NCI-H446 (cell line): ENCODE results near the gene TNFRSF21.

Source experiments
- DNase-seq, 2 experiments: peaks; one replicate each; lab custom pipeline; 2025; lab: John Stamatoyannopoulos, UW

The TNFRSF21 gene

DNA sequence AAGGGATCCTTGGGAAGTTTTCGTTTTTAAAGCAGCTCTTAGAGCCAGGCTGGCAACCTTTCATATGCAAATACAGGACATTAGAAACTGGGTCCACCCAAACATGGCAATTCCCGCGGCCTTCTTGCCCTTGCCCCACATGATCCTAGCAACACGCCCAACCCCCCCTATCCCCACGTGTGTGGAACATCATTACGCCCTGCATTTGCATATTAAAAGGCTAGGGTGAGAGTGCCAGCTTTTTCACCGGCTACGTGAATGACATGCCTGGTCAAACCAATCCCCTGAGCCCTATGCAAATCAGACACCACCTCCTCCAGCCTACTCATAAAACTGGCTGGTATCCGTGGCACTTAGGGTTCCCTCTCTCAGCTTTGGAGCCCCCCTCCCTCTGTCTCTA, 88.1 kb downstream of the TNFRSF21 start:
- peak in 1 of 2 experiments; percentile 5 for DNase-seq

DNA sequence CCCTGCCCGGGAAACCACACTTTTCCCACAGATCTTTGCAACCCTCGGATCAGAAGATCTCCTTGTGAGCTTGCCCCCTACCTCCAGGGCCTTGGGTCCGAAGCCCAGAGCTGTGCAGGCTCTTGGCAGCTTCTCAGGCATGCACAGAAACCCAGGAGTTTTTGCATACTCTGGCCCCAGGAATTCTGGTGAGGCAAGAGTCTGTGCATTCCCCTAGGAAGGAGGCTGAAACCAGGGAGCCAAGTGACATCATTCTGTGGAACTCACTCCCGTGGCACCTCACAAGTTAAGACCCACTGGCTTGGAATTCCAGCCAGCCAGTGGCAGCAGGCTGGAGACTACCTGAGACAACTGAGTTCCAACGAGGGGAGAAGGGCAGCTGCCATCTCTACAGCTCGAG, 100.1 kb downstream of the TNFRSF21 start:
- no peak for DNase-seq

DNA sequence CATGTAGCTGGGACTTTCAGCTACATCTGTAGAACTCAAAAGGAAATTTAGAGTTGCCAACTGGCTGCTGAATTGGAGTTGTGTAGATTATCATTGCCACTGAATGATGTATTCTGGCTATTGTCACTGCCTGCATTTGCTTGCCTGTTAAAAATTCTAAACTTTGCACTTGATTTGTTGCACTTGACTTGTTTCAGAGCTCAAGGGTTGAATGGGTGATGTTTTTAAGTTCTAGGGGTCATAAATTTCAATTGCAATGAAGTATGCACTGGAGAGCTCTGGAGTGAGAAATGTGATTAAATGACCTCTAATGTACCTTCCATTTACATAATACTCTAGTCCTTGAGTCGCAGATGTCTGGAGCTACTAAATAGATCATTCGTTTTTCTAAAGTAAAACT, 102.4 kb downstream of the TNFRSF21 start:
- no peak for DNase-seq

DNA sequence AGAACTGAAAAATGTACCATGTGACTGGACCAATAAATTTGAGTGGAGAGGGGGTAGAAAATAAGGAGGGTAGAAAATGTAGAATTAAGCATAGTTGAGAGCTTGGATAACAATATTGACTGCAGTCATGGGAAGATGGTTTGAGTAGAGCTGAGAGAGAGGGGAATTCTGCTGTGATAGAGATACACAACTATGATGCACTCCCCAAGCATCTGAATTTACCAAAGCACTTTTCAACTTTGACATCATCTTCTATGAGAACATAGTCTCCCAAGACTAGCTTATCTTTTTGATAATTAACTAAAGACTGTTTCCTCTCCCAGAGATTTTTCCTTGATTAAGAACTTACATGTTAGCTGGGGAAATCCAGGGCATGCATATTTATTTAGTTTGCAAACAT, 103.1 kb downstream of the TNFRSF21 start:
- DNase-seq: no peak

DNA sequence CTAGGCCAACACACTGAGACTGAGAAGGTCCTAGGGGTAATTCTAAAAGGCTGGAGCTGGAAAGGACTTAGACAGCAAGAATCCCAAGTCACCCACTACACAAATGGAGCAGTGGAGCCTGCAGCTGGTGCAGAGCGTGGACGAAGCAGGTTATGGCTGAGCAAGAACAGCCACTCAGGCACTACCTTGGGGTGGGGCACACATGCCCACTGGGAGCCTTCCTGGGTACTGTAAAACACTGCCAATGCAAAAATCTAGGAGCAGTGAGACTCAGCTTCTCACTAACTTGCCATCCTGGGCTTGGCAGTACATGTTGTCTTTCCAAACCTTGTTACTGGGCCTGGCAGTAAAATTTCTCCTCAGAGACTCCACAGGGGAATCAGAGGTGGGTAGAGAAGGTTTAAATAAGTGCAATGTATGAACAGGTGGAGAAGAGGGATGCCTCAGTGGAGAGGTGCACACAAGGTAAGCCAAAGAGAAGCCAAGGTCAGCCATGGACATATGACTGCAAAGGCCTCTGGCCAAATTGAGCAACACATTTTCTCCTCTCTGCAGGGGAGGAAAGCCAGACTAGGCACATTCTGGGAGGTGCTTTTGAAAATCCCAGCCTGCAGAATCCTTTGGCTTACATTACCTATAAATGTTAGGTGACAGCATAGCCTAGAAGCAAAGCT, 105.6 kb downstream of the TNFRSF21 start:
- no peak for DNase-seq

DNA sequence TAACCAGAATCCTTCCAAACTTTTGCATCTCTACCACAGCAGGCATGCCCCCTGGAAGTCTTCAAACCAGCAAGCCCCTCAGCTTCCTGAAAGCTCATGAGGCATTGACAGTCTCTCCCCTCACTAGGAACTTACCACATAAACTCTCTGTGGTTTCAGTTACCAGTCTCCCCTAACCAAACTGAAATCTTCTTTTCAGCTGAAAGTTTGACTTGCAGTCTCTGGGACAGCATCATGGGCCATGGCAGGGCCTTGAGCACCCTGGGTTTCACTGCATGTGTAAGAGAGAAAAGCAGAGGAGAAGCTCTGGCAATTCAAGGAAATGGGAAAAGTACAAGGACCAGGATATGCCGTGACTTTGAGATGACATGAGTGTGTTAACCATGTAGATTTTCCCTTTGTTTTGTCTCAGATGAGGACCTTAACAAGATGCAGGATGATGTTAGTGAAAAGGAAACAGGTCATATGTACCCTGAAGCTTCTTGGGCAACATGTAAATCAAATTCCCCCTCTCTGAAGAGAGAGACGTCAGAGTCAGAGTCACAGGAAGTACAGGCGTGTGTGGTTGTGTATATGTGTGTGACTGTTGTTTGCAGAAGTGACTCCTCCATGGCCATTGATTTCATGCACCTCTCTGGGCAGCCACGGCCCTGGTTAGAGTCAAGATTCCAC, 106.3 kb downstream of the TNFRSF21 start:
- no peak for DNase-seq

DNA sequence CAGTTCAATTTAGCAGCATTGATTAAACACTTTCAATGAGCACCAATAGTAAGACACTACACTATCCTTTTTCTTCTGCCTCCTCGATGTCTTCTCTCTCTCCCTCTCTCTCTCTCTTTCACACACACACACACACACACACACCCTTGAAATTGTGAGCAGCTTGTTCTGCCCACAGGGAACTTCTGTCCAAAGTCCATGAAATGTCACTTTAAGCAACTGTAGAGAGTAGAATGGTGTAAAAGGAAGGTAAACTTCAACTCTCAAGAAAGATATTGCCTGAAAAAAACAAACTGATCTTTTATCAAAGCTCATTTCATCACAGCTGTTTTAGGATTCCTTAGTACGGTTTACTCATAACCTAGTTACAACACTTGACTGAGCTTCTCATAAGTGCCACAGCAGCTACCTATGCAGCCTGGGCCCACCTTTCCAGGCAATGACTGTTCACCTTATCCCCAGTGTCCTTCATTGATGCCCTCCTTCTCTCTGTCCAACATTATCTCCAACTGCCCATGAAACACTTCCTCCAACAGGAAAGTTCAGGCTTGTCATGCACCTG, 107.0 kb downstream of the TNFRSF21 start:
- no peak for DNase-seq

DNA sequence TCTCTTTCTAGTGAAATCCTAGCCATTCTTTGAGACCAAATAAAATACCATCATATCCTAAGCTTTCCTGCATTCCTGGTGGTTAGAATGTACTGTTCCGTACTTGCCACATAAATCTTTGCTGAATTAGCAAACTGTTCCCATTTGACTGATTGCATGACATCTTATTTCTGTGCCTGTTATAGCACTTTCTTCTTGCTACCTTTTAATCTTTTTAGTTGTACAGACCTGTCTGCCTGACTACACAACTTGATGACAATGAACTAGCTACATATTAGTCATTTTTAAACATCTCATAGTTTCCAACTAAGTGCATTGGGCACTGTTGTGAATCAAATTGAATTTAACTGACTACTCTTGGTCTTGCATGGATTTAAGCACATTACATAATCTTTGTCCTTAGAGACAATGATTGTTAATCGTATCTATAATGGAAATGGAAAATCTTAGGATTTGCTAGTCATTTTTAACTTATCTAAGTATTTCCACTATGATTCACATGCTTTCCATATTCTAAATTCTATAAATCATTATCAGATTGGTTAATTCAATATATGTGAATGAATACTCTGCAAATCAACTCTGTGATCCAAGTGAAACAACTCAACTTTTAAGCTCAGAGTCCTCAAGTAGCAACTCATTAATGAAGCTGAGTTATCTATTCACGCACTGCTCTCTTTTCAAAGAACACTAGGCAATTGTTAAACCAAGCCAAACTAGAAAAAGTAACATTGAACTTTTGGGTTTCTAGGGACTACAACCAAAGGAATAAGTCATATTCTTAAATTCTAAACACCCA, 109.0 kb downstream of the TNFRSF21 start:
- no peak for DNase-seq

DNA sequence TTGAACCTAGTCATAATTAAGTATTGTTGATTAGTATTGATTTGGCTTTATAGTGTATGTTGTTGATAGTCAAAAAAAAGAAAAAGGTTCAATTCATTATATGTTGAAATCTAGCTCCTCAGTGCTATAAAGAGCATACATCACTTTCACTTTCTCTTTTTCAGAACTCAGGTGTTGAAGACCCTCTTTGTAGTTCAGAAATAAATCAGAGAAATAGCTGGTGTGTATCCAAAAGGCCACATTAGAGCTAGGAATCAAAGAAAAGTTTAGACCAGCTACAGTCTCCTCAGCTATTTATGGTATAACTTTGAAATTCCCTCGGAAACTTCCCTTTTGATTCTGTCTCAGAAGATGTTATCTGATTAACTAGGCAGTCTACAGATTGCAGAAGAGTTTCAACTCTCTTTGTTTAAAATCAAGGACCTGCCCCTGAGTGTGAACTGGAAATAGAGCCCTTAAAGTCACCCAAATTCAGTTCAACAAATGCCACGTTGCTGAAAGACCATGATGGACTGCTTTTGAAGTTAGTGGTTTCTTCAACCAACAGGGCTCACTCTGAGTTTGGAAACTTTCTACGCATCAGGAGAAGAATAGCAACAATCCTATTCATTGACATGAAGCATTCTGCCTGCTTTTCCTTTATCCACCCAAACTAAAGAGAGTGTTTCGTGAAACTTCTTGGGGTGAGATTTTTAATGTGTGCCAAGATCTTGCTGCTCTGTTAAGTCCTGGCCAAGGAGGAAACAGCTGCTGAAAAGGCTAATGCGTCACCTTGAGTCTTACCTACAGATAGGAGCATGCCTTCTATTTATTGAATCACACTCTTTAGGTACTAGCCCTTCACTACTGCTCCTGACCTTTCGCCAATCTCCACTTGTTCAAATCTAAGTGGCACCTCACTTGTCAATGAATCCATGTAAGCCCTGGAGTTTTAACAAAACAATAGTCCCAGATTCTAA, 111.7 kb downstream of the TNFRSF21 start:
- DNase-seq: no peak

DNA sequence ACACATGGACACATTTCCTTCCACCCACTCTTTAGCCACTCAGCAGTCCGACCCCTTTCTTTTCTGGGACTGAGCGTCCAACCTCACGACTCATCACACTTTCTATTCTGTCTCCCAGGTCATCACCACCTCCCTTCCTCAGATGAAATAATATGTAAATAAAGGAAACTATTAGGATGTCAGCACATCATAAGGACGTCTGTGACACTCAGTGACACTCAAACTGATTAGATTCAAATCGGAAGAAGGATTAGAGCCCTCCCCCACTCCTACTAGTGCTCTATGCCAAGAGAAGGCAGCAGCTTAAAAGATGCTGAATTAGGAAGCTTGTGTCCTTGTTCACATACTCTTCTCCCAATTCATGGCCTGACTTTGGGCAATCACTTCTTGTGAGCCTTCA, 113.6 kb downstream of the TNFRSF21 start:
- DNase-seq: no peak

DNA sequence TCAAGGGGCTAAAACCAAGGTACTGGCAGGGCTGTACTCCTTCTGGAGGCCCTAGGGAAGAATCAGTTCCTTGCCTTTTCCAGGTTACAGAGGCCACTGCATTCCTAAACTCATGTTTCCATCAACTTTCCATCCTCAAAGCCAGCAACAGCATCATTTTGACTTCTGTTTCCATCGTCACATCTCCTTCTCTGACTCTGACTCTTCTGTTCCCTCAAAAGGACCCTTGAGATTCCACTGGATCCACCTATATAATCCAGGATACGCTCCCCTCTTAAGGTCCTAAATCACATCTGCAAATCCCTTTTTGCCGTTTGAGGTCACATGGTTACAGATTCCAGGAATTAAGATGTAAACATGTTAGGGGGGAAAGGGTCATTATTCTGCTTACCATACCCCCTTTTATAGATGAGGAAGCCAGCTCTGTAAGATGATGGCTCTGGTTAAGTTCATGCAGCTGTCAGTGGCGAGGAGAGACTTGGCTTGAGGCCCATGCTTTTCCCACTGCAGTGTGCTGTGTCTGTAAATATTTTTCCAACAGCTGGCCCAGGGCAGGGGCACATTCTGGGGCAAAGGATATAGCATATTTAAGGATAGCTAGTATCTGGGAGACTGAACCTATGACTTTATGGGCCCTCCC, 114.6 kb downstream of the TNFRSF21 start:
- no peak for DNase-seq

DNA sequence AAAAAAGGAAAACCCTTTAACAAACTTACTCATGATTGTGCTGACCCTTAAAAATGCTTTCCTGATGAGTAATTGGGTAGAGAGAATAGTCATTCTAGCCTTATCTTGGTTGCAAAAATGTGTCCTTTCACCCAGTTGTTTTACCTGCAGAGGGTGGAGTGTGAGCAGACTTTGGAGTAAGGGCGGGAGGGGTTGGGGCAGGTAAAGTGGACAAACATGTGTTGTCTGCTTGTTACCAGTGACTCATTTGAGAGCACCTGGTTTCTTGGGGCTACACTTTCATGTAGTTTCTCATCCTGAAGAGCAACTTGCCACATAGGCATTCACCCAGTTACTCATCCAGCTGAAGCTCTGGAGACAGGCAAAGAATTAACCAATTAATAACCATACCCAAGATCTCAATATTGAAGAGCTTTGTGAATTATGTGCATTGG, 121.1 kb downstream of the TNFRSF21 start:
- DNase-seq: no peak

DNA sequence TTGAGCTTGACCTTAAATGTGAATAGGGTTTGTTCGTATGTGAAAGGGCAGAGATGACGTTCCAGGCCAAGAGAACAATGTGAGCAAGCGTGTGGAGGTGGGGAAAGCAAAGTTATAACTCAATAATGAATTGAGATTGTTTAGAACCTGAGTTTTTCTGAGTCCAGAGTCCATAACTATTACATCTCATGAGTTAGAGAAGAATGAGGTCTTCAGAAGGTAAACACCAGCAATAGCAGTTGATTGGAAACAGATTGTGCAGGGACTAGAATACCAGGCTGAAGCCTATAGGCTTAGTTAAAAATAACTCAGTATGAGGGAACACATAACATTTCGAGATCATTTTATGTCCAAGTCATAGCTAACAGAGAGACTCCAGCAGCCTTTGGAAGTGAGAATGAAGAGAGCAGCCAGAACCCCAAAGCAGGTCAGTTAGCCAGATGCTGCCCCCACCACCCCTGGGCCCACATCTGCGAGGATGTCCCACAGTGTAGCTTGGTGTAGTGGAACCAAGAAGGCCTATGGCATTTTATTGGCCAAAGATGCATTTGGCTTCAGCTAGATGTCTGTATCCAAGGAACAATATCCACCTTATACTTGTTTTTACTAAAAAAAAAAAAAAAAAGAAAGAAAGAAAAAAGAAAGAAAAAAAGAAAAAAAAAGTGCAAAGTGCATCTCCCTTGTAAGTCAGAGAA, 121.7 kb downstream of the TNFRSF21 start:
- no peak for DNase-seq

DNA sequence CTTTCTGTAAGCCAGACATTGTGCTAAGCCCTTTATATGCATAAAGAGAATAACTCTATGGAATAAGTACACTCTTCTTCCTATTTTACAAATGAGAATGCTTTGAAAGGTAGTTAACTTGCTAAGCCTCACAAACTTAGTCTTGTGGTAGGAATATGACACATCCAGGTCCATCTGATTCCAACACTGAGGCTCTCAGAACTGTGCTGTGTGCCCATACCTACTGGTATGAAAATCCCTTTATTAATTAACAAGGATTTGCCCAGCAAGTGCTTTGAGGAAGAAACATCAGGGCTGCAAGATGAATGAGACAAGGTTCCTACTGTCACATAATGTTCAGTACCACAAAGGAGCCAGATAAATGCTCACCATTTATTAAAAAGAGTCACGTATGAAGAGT, 122.6 kb downstream of the TNFRSF21 start:
- DNase-seq: no peak

DNA sequence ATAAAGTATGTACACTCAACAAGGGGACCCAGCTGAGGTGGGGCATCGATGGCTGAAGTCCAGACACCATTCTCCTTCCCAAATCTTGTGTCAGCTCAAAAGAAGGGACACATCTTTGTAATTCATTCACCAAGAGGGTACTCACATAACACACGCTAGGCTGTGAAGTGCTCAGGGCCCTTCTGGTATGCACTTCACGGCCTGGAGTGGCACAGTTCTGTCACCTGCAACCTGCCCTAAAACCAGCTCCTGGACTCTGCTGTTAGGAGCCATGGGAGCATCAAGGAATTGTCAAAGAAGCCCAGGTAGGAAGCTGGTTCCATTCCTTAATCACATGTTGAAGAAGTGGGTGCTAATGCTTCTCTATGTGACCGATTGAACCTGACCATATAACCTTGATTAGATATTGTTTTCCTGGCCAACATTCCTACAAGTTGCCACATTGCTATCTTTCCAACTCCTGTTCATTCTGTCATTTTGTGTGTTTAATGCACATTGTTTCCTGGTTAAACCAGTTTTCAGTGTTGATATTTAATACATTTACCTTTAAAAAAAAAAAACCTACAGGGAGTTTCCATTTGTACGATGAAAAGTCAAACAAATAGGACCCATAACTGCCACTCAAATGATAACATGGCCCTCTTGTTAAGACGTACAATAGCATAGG, 127.3 kb downstream of the TNFRSF21 start:
- no peak for DNase-seq

DNA sequence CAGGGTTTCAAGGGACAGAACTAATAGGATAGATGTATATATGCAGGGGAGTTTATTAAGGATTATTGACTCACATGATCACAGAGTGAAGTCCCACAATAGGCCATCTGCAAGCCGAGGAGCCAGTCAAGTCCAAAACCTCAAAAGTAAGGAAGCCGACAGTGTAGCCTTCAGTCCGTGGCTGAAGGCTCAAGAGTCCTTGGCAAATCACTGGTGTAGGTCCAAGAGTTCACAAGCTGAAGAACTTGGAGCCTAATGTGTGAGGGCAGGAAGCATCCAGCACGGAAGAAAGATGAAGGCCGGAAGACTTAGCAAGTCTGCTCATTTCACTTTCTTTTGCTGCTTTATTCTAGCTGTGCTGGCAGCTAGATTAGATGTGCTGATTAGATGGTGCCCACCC, 128.0 kb downstream of the TNFRSF21 start:
- DNase-seq: no peak
